GM12865 (cell line): ENCODE results near the gene ECEL1.

Experiments used
- DNase-seq: peaks from one replicate; pipeline ENCODE4 v3.0.0; 2010; ENCODE audit warnings: low read depth
- H3K4me3 ChIP-seq: 2 replicates; pipeline ENCODE4 v1.5.1; 2011; ENCODE audit warnings: mild to moderate bottlenecking, low read depth, low read length, control low read depth
- TF ChIP-seq, protein P1 (sequence below): IDR thresholded peaks from 2 replicates; pipeline ENCODE4 v1.5.1; 2011; ENCODE audit warnings: low read length, control low read depth, low read depth, inconsistent platforms; ENCODE audit not compliant: insufficient read depth; ENCODE audit errors: missing control alignments

The ECEL1 gene

DNA sequence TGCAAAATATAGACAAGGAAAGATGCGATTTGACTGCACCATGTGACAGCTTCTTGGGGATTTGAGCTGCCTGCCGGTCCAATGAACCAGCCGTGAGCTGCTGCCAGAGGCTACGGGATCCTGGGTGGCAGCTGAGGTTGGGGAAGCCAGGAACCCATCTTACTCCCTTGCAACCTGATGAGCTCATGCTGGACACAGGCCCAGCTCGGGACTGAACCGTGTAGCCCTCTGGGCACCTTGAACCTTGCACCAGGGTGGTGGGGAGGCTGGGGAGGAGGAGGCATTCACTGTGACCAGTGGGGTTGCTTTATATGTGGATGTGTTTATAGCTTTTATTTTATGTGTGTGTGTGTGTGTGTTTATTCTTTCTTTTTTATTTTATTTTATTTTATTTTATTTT lies 22.6 kb downstream of the ECEL1 start:
- TF ChIP-seq, protein P1, sequence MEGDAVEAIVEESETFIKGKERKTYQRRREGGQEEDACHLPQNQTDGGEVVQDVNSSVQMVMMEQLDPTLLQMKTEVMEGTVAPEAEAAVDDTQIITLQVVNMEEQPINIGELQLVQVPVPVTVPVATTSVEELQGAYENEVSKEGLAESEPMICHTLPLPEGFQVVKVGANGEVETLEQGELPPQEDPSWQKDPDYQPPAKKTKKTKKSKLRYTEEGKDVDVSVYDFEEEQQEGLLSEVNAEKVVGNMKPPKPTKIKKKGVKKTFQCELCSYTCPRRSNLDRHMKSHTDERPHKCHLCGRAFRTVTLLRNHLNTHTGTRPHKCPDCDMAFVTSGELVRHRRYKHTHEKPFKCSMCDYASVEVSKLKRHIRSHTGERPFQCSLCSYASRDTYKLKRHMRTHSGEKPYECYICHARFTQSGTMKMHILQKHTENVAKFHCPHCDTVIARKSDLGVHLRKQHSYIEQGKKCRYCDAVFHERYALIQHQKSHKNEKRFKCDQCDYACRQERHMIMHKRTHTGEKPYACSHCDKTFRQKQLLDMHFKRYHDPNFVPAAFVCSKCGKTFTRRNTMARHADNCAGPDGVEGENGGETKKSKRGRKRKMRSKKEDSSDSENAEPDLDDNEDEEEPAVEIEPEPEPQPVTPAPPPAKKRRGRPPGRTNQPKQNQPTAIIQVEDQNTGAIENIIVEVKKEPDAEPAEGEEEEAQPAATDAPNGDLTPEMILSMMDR = no peak
- no peak for DNase-seq
- H3K4me3 ChIP-seq = no peak overlapping the region

DNA sequence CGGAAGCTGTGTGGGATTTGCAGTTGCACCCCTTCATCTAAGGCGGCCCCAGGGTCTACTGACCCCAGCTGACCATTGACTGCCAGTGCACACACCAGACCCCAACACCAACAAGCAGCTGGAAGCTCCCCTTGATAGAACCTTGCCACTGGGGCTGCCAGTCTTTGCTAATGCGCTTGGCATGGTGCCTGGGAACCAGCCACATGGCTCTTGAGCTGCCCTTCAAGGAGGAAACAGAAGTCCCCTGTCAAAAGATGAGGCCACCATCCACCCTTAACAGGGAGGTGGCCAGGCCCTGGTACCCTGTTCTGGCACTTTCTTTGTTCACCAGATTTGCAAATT lies 23.1 kb downstream of the ECEL1 start:
- H3K4me3 ChIP-seq = no peak overlapping the region
- no peak for DNase-seq
- TF ChIP-seq, protein P1 = no peak

DNA sequence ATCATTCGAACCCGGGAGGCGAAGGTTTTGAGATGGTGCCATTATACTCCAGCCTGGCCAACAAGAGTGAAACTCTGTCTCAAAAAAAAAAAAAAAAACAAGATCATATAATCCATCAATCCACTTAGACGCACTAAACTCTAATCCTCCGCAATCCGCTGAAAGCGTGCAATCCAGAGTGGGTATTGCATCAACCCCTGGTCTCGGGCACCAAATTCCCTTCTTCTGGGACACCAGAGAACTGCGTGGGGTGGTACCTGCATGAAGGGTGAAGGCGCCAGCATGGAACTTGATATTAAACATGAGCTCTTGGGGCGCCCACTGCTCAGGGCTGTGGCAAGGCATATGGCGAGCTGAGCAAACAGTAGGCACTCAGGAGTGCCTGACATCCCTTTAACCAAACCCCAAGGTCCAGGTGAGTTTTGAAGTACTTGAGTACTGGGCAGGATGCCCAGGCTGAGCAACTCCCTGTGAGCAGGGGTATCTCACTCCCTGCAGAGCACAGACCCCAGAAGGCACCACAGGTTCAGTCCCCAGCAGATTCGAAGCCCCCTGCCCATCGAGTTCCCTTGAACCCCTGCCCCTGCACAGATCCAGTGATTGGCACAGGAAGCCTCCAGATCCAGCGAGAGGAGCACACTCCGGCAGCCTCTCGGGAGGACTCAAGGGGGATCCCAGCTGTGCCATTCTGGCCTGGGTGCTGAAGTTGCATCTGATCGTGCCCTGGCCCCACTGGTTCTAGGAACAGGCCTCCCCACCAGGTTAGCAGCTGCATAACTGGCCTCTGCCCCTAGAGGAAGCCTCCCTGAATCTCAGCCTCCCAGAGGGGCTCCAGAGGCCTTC lies 23.7 kb downstream of the ECEL1 start:
- TF ChIP-seq, protein P1 = no peak
- DNase-seq = no peak
- no peak overlapping the region for H3K4me3 ChIP-seq

DNA sequence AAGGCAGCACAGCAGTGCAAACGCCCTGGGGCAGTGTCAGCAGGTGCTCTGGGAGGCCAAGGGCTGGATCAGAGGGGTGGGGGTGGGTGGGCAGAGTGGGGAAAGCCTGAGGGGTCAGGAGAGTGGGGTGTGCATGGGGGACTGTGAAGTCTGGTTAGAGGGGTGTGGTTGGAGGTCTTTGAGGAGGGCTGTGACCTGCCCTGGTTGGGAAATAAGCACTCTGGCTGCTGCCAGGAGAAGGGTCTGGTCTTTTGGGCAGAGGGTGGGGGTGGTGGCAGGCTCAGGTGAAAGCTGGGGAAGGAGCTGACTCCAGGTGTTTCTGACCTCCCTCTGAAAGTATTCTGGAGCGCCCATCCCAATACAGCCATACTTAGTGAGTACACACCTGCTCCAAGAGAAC lies 27.5 kb downstream of the ECEL1 start:
- H3K4me3 ChIP-seq = no peak overlapping the region
- TF ChIP-seq, protein P1 = no peak
- DNase-seq = no peak

DNA sequence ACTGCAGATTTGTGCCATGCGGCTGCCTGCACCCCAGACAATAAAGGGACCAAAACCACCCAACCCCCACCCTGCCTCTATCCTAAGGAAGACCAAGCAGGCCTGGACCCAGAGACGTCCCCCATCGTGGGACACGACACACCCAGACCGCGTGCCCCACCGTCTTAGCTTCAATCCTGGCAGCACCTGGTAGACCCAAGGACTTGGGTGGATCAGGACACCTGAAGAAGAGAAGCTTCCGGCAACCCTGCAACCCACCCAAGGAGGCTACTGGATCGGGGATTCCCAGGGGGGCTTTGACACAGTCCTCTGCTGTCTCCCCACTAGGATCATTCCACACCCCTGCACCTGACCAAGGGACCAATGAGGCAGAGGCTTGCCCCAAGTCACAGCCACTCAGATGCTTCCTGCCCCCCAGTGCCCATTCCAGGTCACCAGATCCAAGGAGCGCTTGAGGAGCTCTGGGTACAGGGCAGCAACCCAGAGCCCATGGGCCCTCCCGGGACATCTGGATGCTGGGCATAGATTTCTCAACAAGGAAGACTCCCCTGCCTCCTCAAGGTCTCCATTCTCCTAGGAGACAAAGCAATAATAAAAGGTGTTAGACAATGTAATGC lies 28.1 kb downstream of the ECEL1 start:
- TF ChIP-seq, protein P1 = no peak
- no peak overlapping the region for H3K4me3 ChIP-seq
- no peak for DNase-seq

DNA sequence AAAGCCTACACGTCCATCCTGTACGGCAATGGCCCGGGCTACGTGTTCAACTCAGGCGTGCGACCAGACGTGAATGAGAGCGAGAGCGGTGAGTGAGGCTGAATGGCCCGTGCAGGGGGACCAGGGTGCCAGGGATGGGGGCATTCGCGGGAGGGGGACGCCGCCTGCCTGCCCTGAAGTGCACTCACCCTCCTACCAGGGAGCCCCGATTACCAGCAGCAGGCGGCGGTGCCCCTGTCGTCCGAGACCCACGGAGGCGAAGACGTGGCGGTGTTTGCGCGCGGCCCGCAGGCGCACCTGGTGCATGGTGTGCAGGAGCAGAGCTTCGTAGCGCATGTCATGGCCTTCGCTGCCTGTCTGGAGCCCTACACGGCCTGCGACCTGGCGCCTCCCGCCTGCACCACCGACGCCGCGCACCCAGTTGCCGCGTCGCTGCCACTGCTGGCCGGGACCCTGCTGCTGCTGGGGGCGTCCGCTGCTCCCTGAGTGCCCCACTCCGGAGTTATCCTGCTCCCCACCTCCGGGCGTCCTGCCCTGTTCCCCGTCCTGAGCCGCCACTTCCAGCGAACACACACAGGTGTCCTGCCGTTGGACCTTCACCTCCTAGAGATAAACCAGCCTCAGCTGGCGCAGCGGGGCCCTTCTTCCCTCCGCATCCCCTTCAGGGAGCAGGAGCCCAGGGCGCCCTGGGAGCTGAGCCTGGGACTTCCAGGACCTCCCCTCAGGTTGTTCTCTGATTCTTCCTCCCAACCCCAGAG lies 28.8 kb downstream of the ECEL1 start:
- no peak for DNase-seq
- no peak overlapping the region for H3K4me3 ChIP-seq
- TF ChIP-seq, protein P1 = no peak
